ENCODE measurements around the gene GPR42. TPM values are rescaled to one million over a fixed set of nuclear protein-coding genes. Genes with fewer than 3 reads are reported as not detected.

Gene GPR42
- under 1 TPM in 1 of 4 donors, not detected in 3; 0.70 TPM for total RNA-seq

- Histone ChIP-seq H3K27me3 (no peaks in the 10 kb centered on the region), H3K4me3 (no peak within 1 kb of the TSS), H3K27ac (no peak within 1 kb of the TSS), H3K9me3 (no peaks in the 10 kb centered on the region), H3K36me3 (no peaks in the 10 kb centered on the region), H3K4me1 (no peaks in the 10 kb centered on the region)
- TF ChIP-seq POLR2A (IDR thresholded peaks at IDR 0.05) (no peak), CTCF (IDR thresholded peaks at IDR 0.05) (no peak)
- DNase-seq: no peak
Observed at GRCh38 chr19:35370722-35371121, at the start of gene GPR42. GPR42 (plus strand) TSS chr19:35371068; CDS start chr19:35371360, 292 bp downstream.

- no peak for TF ChIP-seq POLR2A (IDR thresholded peaks at IDR 0.05)
- no peak for TF ChIP-seq CTCF (IDR thresholded peaks at IDR 0.05)
- no peaks in the 10 kb centered on the region for H3K27me3 ChIP-seq
- peak overlapping the region in 1 of 4 donors; percentile 63 for H3K27ac ChIP-seq
- H3K4me1 ChIP-seq: peaks cover 0 to 22% (median 4%) of the 10 kb centered on the region in 4 donors
- no peaks in the 10 kb centered on the region for H3K9me3 ChIP-seq
- DNase-seq: no peak
- no peak overlapping the region for H3K4me3 ChIP-seq
- H3K36me3 ChIP-seq: no peaks in the 10 kb centered on the region
Observed at GRCh38 chr19:35321291-35321690, 49.6 kb upstream of the GPR42 start.

- Histone ChIP-seq H3K27ac (no peak overlapping the region), H3K36me3 (no peaks in the 10 kb centered on the region), H3K4me3 (no peak overlapping the region), H3K27me3 (no peaks in the 10 kb centered on the region), H3K4me1 (peaks cover 0 to 22% (median 4%) of the 10 kb centered on the region in 4 donors), H3K9me3 (no peaks in the 10 kb centered on the region)
- DNase-seq: no peak
- TF ChIP-seq POLR2A (IDR thresholded peaks at IDR 0.05): no peak
- TF ChIP-seq CTCF (IDR thresholded peaks at IDR 0.05): no peak
Observed at GRCh38 chr19:35322014-35322413, 48.9 kb upstream of the GPR42 start.

- H3K36me3 ChIP-seq: no peaks in the 10 kb centered on the region
- peak in 1 of 6 experiments; percentile 7 for TF ChIP-seq CTCF (IDR thresholded peaks at IDR 0.05)
- no peak for TF ChIP-seq POLR2A (IDR thresholded peaks at IDR 0.05)
- DNase-seq: no peak
- H3K4me1 ChIP-seq: no peaks in the 10 kb centered on the region
- no peaks in the 10 kb centered on the region for H3K27me3 ChIP-seq
- H3K9me3 ChIP-seq: no peaks in the 10 kb centered on the region
- H3K27ac ChIP-seq: no peak overlapping the region
- H3K4me3 ChIP-seq: no peak overlapping the region
Observed at GRCh38 chr19:35327642-35328041, 43.2 kb upstream of the GPR42 start.

GRCh38 chr19:35328851-35329285 is 42.0 kb upstream of the GPR42 start, which contains the start of gene CD22:
CD22 (plus strand) TSS chr19:35329187; CDS start chr19:35332041, 2,854 bp downstream.
- H3K4me1 ChIP-seq: peaks cover 0 to under 1% (median 0%) of the 10 kb centered on the region in 4 donors
- no peaks in the 10 kb centered on the region for H3K27me3 ChIP-seq
- peak within 1 kb of the TSS in 2 of 4 donors; percentile 64 to 81 for H3K27ac ChIP-seq
- TF ChIP-seq CTCF (IDR thresholded peaks at IDR 0.05) (no peak), POLR2A (IDR thresholded peaks at IDR 0.05) (no peak)
- H3K36me3 ChIP-seq: no peaks in the 10 kb centered on the region
- H3K4me3 ChIP-seq: peak within 1 kb of the TSS in 3 of 4 donors; percentile 3 to 43 (median 40)
- DNase-seq: peak in 2 of 3 donors; percentile 77
- no peaks in the 10 kb centered on the region for H3K9me3 ChIP-seq

Data from Peyer's patch (tissue), 4 donors.